Fibroblast of lung (primary cell): Measurements from ENCODE around the gene SMYD1. TPM values are rescaled to one million over a fixed set of nuclear protein-coding genes. Genes with fewer than 3 reads are reported as not detected.
A peak's percentile ranks its signal among the peaks of the same experiment; 100 is the strongest.

Source experiments
- DNase-seq, 2 donors: peaks; one replicate each; pipeline versions ENCODE4 v3.0.0 to v3.0.0-alpha.2; 2010; ENCODE audit warnings: low read depth in 2 of 2
- H2AFZ ChIP-seq: 2 replicates; pipeline ENCODE4 v1.5.1; 2012; ENCODE audit warnings: low read length, control low read depth, inconsistent platforms
- H3K27ac ChIP-seq: 2 replicates; pipeline ENCODE4 v1.5.1; 2011; ENCODE audit warnings: low read length, control low read depth; ENCODE audit not compliant: insufficient read depth
- H3K27me3 ChIP-seq: 2 replicates; pipeline ENCODE4 v1.5.1; 2011; ENCODE audit warnings: mild to moderate bottlenecking, low read length; ENCODE audit not compliant: control insufficient read depth, insufficient read depth
- H3K36me3 ChIP-seq: 2 replicates; pipeline ENCODE4 v1.5.1; 2011; ENCODE audit warnings: low read length; ENCODE audit not compliant: control insufficient read depth, insufficient read depth
- H3K4me1 ChIP-seq: 2 replicates; pipeline ENCODE4 v1.5.1; 2011; ENCODE audit warnings: low read length; ENCODE audit not compliant: control insufficient read depth, insufficient read depth; ENCODE audit errors: extremely low read depth
- H3K4me2 ChIP-seq: 2 replicates; pipeline ENCODE4 v1.5.1; 2011; ENCODE audit warnings: low read length, control low read depth; ENCODE audit not compliant: insufficient read depth; ENCODE audit errors: extremely low read depth
- H3K4me3 ChIP-seq, 4 experiments: fragments of 200-600 bp in 1 of 4; sonication (generic) in 1 of 4; replicated peaks in 1 of 4; 2 replicates each; pipeline ENCODE4 v1.5.1; 2011 to 2016; ENCODE audit warnings: low read length in 4 of 4, low read depth in 3 of 4, mild to moderate bottlenecking in 3 of 4, control low read depth in 2 of 4, inconsistent platforms in 1 of 4, mixed read lengths in 1 of 4; ENCODE audit not compliant: insufficient read depth in 1 of 4; ENCODE audit errors: control extremely low read depth in 1 of 4
- H3K79me2 ChIP-seq: 2 replicates; pipeline ENCODE4 v1.5.1; 2012; ENCODE audit warnings: mild to moderate bottlenecking, low read length, inconsistent platforms; ENCODE audit not compliant: control insufficient read depth, insufficient read depth
- H3K9ac ChIP-seq: 2 replicates; pipeline ENCODE4 v1.5.1; 2011; ENCODE audit warnings: mild to moderate bottlenecking, low read length, control low read depth; ENCODE audit not compliant: insufficient read depth
- H3K9me3 ChIP-seq: 2 replicates; pipeline ENCODE4 v1.5.1; 2012; ENCODE audit warnings: low read depth, low read length; ENCODE audit not compliant: control insufficient read depth, insufficient read depth
- H4K20me1 ChIP-seq: 2 replicates; pipeline ENCODE4 v1.5.1; 2011; ENCODE audit warnings: low read length; ENCODE audit not compliant: control insufficient read depth, insufficient read depth; ENCODE audit errors: extremely low read depth
- CTCF ChIP-seq, 2 donors: IDR thresholded peaks in 1 of 2; conservative IDR thresholded peaks in 1 of 2; 1 replicate in 1 of 2; 2 replicates in 1 of 2; pipeline ENCODE4 v1.5.1; 2011 to 2012; ENCODE audit warnings: low read length in 2 of 2, control low read depth in 1 of 2, inconsistent platforms in 1 of 2, low read depth in 1 of 2, mild to moderate bottlenecking in 1 of 2
- EZH2 ChIP-seq: IDR thresholded peaks from 2 replicates; pipeline ENCODE4 v1.5.1; 2012; ENCODE audit warnings: low read length, control low read depth, mild to moderate bottlenecking; ENCODE audit errors: missing control alignments
- polyA plus RNA-seq, 2 donors: library from polyadenylated mRNA; depleted of rRNA in 1 of 2; stranded (reverse) in 1 of 2; unstranded in 1 of 2; fragments of >200 nt; gene quantifications; 2 replicates each; pipeline ENCODE4 v1.2.1, GENCODE V29; 2011 to 2012; ENCODE audit warnings: missing spikeins in 1 of 2
- total RNA-seq: library from RNA; depleted of rRNA; stranded (reverse); fragments of >200 nt; gene quantifications from 2 replicates; pipeline ENCODE4 v1.2.1, GENCODE V29; 2014

SMYD1 gene
- total and polyA plus RNA-seq, 2 donors (not counting 1 experiment from before 2014, with no cell fraction given) = not detected

- H3K9ac ChIP-seq = no peak overlapping the region
- peaks cover under 1% of the 10 kb centered on the region for H3K79me2 ChIP-seq
- H3K4me3 ChIP-seq = no peak overlapping the region
- H3K9me3 ChIP-seq = no peaks in the 10 kb centered on the region
- H3K4me2 ChIP-seq = no peak overlapping the region
- no peaks in the 10 kb centered on the region for H3K27me3 ChIP-seq
- no peaks in the 10 kb centered on the region for H3K36me3 ChIP-seq
- no peak overlapping the region for H2AFZ ChIP-seq
- no peaks in the 10 kb centered on the region for H4K20me1 ChIP-seq
- H3K27ac ChIP-seq = no peak overlapping the region
- TF ChIP-seq CTCF (conservative IDR thresholded peaks at IDR 0.05 in 1 of 2, IDR thresholded peaks at IDR 0.05 in 1 of 2; ENCODE audit: low read depth in 1 of 2, low read length in 2 of 2) (peak; percentile 87 to 90), EZH2 (no peak)
- peak; percentile 29 to 53 for DNase-seq
- peaks cover 3% of the 10 kb centered on the region for H3K4me1 ChIP-seq
These were observed 7.4 kb upstream of the SMYD1 start for GRCh38 chr2:88059979-88060906.

GRCh38 chr2:88060907-88061275, 6.7 kb upstream of the SMYD1 start:
- no peak for TF ChIP-seq EZH2
- TF ChIP-seq CTCF (conservative IDR thresholded peaks at IDR 0.05 in 1 of 2, IDR thresholded peaks at IDR 0.05 in 1 of 2; ENCODE audit: low read depth in 1 of 2, low read length in 2 of 2) = no peak
- Histone ChIP-seq H3K9ac (no peak overlapping the region), H3K36me3 (no peaks in the 10 kb centered on the region), H2AFZ (no peak overlapping the region), H3K9me3 (no peaks in the 10 kb centered on the region), H3K27me3 (no peaks in the 10 kb centered on the region), H3K4me3 (no peak overlapping the region), H3K27ac (no peak overlapping the region), H4K20me1 (no peaks in the 10 kb centered on the region), H3K79me2 (no peaks in the 10 kb centered on the region), H3K4me2 (no peak overlapping the region), H3K4me1 (peaks cover 3% of the 10 kb centered on the region)
- DNase-seq = no peak

GRCh38 chr2:88061295-88061694, 6.3 kb upstream of the SMYD1 start:
- no peaks in the 10 kb centered on the region for H3K27me3 ChIP-seq
- H4K20me1 ChIP-seq = no peaks in the 10 kb centered on the region
- no peak overlapping the region for H3K4me3 ChIP-seq
- no peaks in the 10 kb centered on the region for H3K9me3 ChIP-seq
- H3K9ac ChIP-seq = no peak overlapping the region
- TF ChIP-seq CTCF (conservative IDR thresholded peaks at IDR 0.05 in 1 of 2, IDR thresholded peaks at IDR 0.05 in 1 of 2; ENCODE audit: low read depth in 1 of 2, low read length in 2 of 2) (no peak), EZH2 (no peak)
- H2AFZ ChIP-seq = no peak overlapping the region
- H3K27ac ChIP-seq = no peak overlapping the region
- no peaks in the 10 kb centered on the region for H3K36me3 ChIP-seq
- no peak overlapping the region for H3K4me2 ChIP-seq
- no peaks in the 10 kb centered on the region for H3K4me1 ChIP-seq
- DNase-seq = no peak
- no peaks in the 10 kb centered on the region for H3K79me2 ChIP-seq
